H1 (cell line): Measurements from ENCODE around the gene HIVEP2. TPM values are rescaled to one million over a fixed set of nuclear protein-coding genes. Genes with fewer than 3 reads are reported as not detected.

ENCODE experiments used
- CTBP2 ChIP-seq: IDR thresholded peaks from 2 replicates; pipeline ENCODE4 v1.7.0; 2011; ENCODE audit warnings: borderline replicate concordance, mild to moderate bottlenecking, moderate library complexity, mixed read lengths, low read length; ENCODE audit not compliant: insufficient read depth, insufficient read length
- EGR1 ChIP-seq: IDR thresholded peaks from 2 replicates; pipeline ENCODE4 v1.6.1; 2011; ENCODE audit warnings: low read depth, low read length, borderline replicate concordance
- EP300 ChIP-seq, 2 experiments: IDR thresholded peaks; 1 replicate in 1 of 2; 2 replicates in 1 of 2; pipeline ENCODE4 v1.6.1; 2011 to 2012; ENCODE audit warnings: low read depth in 2 of 2, low read length in 2 of 2, mild to moderate bottlenecking in 2 of 2, borderline replicate concordance in 1 of 2, inconsistent platforms in 1 of 2, moderate library complexity in 1 of 2
- HDAC2 ChIP-seq, 2 experiments: fragments of 300-600 bp in 1 of 2; sonication (generic) in 1 of 2; IDR thresholded peaks; 2 replicates each; pipeline ENCODE4 v1.6.1; 2011 to 2012; ENCODE audit warnings: low read depth in 2 of 2, low read length in 2 of 2, mild to moderate bottlenecking in 2 of 2, moderate library complexity in 2 of 2, borderline replicate concordance in 1 of 2, inconsistent platforms in 1 of 2
- KDM1A ChIP-seq: fragments of 200-600, 300-600 bp; sonication (generic); IDR thresholded peaks from 2 replicates; pipeline ENCODE4 v1.7.1; 2016; ENCODE audit warnings: mild to moderate bottlenecking, low read length, borderline replicate concordance
- KDM4A ChIP-seq: IDR thresholded peaks from one replicate; pipeline ENCODE4 v1.7.1; 2012; ENCODE audit warnings: low read depth, mild to moderate bottlenecking, moderate library complexity, low read length, inconsistent platforms; ENCODE audit not compliant: severe bottlenecking
- KDM5A ChIP-seq: fragments of 200-600 bp; IDR thresholded peaks from 2 replicates; pipeline ENCODE4 v1.7.1; 2012; ENCODE audit warnings: mild to moderate bottlenecking, low read length, inconsistent platforms, mixed read lengths
- MAX ChIP-seq: IDR thresholded peaks from 2 replicates; pipeline ENCODE4 v1.6.1; 2012; ENCODE audit warnings: inconsistent platforms
- SP1 ChIP-seq: IDR thresholded peaks from 2 replicates; pipeline ENCODE4 v1.6.1; 2011; ENCODE audit warnings: low read depth, low read length
- SP4 ChIP-seq: IDR thresholded peaks from 2 replicates; pipeline ENCODE4 v1.6.1; 2012; ENCODE audit warnings: low read length, inconsistent platforms
- ZNF274 ChIP-seq: IDR thresholded peaks from 2 replicates; pipeline ENCODE4 v1.7.0; 2012; ENCODE audit warnings: low read length, borderline replicate concordance; ENCODE audit errors: extremely low read depth
- polyA plus RNA-seq, 7 experiments: library from polyadenylated mRNA; depleted of rRNA in 3 of 7; stranded (reverse) in 5 of 7; unstranded in 2 of 7; fragments of >200 nt in 5 of 7; fragments of 200-250 nt in 2 of 7; gene quantifications; 1 replicate in 5 of 7; 2 replicates in 1 of 7; 4 replicates in 1 of 7; pipeline versions ENCODE4 v1.2.1 to v1.2.3, GENCODE V29; 2011 to 2013; ENCODE audit warnings: missing spikeins in 2 of 7, mixed read lengths in 2 of 7
- total RNA-seq: library from RNA; stranded (reverse); fragmentation: NEBNext Ultra II Directional; extraction: Animal tissue kit (Norgen Biotek cat#: 25700); gene quantifications from 2 replicates; pipeline ENCODE4 v1.2.1, GENCODE V29; 2021

The HIVEP2 gene
- total and polyA plus RNA-seq, 2 of the 8 experiments (the other 6 are each of a cell fraction or from before 2014, with no cell fraction given), result 2.2 to 6.1 TPM

- no peak for TF ChIP-seq EP300 (IDR thresholded peaks at IDR 0.05; ENCODE audit: borderline replicate concordance in 1 of 2, low read depth in 2 of 2, low read length in 2 of 2)
- TF ChIP-seq SP1, result no peak
- no peak for TF ChIP-seq KDM4A
- TF ChIP-seq MAX, result no peak
- TF ChIP-seq CTBP2, result no peak
- TF ChIP-seq ZNF274, result no peak
- no peak for TF ChIP-seq KDM5A
- no peak for TF ChIP-seq EGR1
- no peak for TF ChIP-seq SP4
- TF ChIP-seq HDAC2 (IDR thresholded peaks at IDR 0.05; ENCODE audit: borderline replicate concordance in 1 of 2, low read depth in 2 of 2, low read length in 2 of 2), result no peak
- TF ChIP-seq KDM1A, result no peak
- TF ChIP-seq, all 59 proteins: peak for 0
Measured at GRCh38 chr6:142861711-142862110, 83.3 kb downstream of the HIVEP2 start (continued).
